ENCODE measurements around the gene SLC29A3. TPM values are rescaled to one million over a fixed set of nuclear protein-coding genes. Genes with fewer than 3 reads are reported as not detected.

SLC29A3 gene
- total and polyA plus RNA-seq, 2 of the 8 experiments (the other 6 are each of a cell fraction or from before 2014, with no cell fraction given), result 14.0 to 24.6 TPM

DNA sequence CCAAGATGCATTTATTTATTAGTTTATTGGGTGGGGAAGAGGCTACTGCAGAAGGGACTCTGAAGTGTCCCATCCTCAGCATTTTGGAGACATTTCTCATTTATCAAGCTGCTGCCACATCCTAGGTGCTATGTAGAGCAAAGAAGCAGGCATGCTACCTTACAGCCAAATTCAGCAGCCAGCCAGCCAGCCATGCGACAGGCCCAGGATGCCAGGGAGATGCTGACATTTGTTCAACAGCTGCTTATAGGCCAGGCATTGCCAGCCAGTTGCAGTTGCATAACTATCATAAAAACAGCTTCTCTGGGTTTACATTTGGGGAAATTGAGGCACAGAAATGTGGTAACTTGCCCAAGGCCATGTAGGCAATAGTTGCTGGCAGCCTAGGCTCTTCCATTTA is 2.3 kb downstream of the SLC29A3 start (continued):
- TF ChIP-seq EP300 (IDR thresholded peaks at IDR 0.05; ENCODE audit: borderline replicate concordance in 1 of 2, low read depth in 2 of 2, low read length in 2 of 2), result no peak
- no peak for TF ChIP-seq SUZ12 (IDR thresholded peaks at IDR 0.05; ENCODE audit: low read length)
- TF ChIP-seq EGR1 (IDR thresholded peaks at IDR 0.05; ENCODE audit: borderline replicate concordance, low read depth, low read length), result no peak
- no peak for TF ChIP-seq BACH1 (IDR thresholded peaks at IDR 0.05; ENCODE audit: low read length)
- TF ChIP-seq CHD1 (IDR thresholded peaks at IDR 0.05; ENCODE audit: low read depth, low read length), result no peak
- no peak for TF ChIP-seq RFX5 (IDR thresholded peaks at IDR 0.05; ENCODE audit: borderline replicate concordance, low read depth, low read length)
- TF ChIP-seq SP1 (IDR thresholded peaks at IDR 0.05; ENCODE audit: low read depth, low read length), result no peak

All from H1 (cell line).